Measurements from ENCODE around the gene TRDMT1. TPM values are rescaled to one million over a fixed set of nuclear protein-coding genes. Genes with fewer than 3 reads are reported as not detected.

TRDMT1 gene
- total RNA-seq, 4 donors from 2014 or later = 3.7 to 9.7 (median 7.9) TPM

DNA sequence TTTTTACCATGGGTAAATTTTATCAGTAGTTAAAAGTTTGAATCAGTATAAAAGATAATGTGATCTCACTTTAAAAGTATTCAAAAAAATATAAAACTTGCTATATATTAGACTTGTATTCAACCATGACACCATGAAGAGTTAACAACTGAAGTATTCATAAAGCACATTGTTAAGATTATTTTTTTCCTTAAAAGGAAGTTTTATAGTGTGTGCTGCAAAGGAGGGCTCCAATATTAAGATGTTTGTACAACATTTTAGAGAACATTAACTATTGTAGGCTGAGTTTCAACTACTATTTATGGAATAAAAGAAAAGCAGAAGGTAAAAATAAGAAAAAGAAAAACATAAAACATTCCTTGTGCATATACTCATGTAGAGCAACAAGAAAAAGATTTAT, 47.4 kb downstream of the TRDMT1 start:
- TF ChIP-seq POLR2AphosphoS5 (IDR thresholded peaks at IDR 0.05) = no peak
- no peak for TF ChIP-seq POLR2A (IDR thresholded peaks at IDR 0.05)
- TF ChIP-seq, protein P1, sequence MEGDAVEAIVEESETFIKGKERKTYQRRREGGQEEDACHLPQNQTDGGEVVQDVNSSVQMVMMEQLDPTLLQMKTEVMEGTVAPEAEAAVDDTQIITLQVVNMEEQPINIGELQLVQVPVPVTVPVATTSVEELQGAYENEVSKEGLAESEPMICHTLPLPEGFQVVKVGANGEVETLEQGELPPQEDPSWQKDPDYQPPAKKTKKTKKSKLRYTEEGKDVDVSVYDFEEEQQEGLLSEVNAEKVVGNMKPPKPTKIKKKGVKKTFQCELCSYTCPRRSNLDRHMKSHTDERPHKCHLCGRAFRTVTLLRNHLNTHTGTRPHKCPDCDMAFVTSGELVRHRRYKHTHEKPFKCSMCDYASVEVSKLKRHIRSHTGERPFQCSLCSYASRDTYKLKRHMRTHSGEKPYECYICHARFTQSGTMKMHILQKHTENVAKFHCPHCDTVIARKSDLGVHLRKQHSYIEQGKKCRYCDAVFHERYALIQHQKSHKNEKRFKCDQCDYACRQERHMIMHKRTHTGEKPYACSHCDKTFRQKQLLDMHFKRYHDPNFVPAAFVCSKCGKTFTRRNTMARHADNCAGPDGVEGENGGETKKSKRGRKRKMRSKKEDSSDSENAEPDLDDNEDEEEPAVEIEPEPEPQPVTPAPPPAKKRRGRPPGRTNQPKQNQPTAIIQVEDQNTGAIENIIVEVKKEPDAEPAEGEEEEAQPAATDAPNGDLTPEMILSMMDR (IDR thresholded peaks at IDR 0.05) = no peak
- TF ChIP-seq EP300 (IDR thresholded peaks at IDR 0.05; ENCODE audit: low read depth) = no peak
- Histone ChIP-seq H3K27me3 (no peaks in the 10 kb centered on the region), H3K4me1 (peaks cover 0 to 22% (median 6%) of the 10 kb centered on the region in 4 donors), H3K9me3 (no peaks in the 10 kb centered on the region), H3K27ac (no peak overlapping the region), H3K36me3 (no peaks in the 10 kb centered on the region), H3K4me3 (no peak overlapping the region)
- intact Hi-C loops (cut with DNase I; ENCODE audit: low total_unique reads) (no loop called here), in situ Hi-C loops (cut with MboI; ENCODE audit: low pct_ligation_motif_present in 1 of 4, low pct_unique_long_range_greater_than_20kb in 1 of 4, low sequenced_read_pairs in 3 of 4) (no loop called here)
- DNase-seq = no peak

DNA sequence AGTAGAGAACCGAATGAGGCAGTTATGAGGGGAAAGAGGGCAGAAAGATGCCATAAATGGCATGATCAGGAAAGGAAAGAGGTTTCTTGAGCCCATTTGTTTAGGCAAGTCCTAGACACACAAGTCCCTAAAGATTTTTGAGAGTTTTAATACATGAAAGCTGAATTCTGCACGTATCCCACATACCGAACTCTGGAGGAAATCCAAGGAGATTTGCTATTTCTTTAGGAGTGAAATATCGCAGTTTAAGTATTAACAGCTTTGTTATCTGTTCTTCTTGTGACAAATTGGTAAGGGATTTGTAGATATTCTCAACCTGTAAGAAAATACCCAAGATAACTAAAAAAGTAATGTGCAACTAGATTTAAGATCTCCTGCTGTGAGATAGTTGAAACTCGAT, 48.2 kb downstream of the TRDMT1 start:
- 89 to 94% methylated on average over 5 of the region's 5 CpGs for WGBS, 2 donors (ENCODE audit: low coverage in 1 of 2)
- H3K27ac ChIP-seq = no peak overlapping the region
- no peak for DNase-seq
- H3K4me1 ChIP-seq = peaks cover 0 to 22% (median 6%) of the 10 kb centered on the region in 4 donors
- H3K9me3 ChIP-seq = no peaks in the 10 kb centered on the region
- H3K36me3 ChIP-seq = no peaks in the 10 kb centered on the region
- in situ Hi-C loops (cut with MboI; ENCODE audit: low pct_ligation_motif_present in 1 of 4, low pct_unique_long_range_greater_than_20kb in 1 of 4, low sequenced_read_pairs in 3 of 4) = no loop called here
- no peaks in the 10 kb centered on the region for H3K27me3 ChIP-seq
- TF ChIP-seq, protein P1 (IDR thresholded peaks at IDR 0.05) = no peak
- TF ChIP-seq POLR2A (IDR thresholded peaks at IDR 0.05) (no peak), POLR2AphosphoS5 (IDR thresholded peaks at IDR 0.05) (no peak), EP300 (IDR thresholded peaks at IDR 0.05; ENCODE audit: low read depth) (no peak)
- H3K4me3 ChIP-seq = no peak overlapping the region
- intact Hi-C loops (cut with DNase I; ENCODE audit: low total_unique reads) = no loop called here

DNA sequence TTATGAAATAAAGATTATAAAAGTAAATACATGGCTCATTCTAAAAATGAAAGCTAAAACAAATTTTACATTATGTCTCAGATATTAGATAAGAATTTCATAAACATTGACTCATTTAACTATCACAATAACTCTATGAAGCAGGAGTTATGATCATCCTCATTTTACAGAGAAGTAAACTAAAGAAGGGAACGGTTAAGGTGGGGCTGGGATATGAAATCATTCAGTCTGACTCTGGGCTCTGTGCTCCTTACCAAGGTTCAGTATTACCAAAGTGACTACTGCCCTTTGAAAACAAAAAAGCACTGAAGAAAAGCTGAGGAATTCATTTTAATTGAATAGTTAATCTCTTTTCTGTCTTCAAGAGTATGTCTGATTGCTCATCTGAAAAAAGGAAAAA, 49.8 kb downstream of the TRDMT1 start:
- no peak for DNase-seq
- in situ Hi-C loops (cut with MboI; ENCODE audit: low pct_ligation_motif_present in 1 of 4, low pct_unique_long_range_greater_than_20kb in 1 of 4, low sequenced_read_pairs in 3 of 4) = no loop called here
- no peaks in the 10 kb centered on the region for H3K27me3 ChIP-seq
- no peaks in the 10 kb centered on the region for H3K36me3 ChIP-seq
- H3K4me1 ChIP-seq = peaks cover 0 to 30% (median 6%) of the 10 kb centered on the region in 4 donors
- no peak overlapping the region for H3K4me3 ChIP-seq
- WGBS, 2 donors (ENCODE audit: low coverage in 1 of 2) = 50 to 54% methylated on average over 1 of the region's 1 CpG
- TF ChIP-seq POLR2AphosphoS5 (IDR thresholded peaks at IDR 0.05) (no peak), POLR2A (IDR thresholded peaks at IDR 0.05) (no peak), EP300 (IDR thresholded peaks at IDR 0.05; ENCODE audit: low read depth) (no peak)
- TF ChIP-seq, protein P1 (IDR thresholded peaks at IDR 0.05) = no peak
- H3K27ac ChIP-seq = peak overlapping the region in 2 of 4 donors; percentile 43 to 45
- no peaks in the 10 kb centered on the region for H3K9me3 ChIP-seq
- intact Hi-C loops (cut with DNase I; ENCODE audit: low total_unique reads) = no loop called here

DNA sequence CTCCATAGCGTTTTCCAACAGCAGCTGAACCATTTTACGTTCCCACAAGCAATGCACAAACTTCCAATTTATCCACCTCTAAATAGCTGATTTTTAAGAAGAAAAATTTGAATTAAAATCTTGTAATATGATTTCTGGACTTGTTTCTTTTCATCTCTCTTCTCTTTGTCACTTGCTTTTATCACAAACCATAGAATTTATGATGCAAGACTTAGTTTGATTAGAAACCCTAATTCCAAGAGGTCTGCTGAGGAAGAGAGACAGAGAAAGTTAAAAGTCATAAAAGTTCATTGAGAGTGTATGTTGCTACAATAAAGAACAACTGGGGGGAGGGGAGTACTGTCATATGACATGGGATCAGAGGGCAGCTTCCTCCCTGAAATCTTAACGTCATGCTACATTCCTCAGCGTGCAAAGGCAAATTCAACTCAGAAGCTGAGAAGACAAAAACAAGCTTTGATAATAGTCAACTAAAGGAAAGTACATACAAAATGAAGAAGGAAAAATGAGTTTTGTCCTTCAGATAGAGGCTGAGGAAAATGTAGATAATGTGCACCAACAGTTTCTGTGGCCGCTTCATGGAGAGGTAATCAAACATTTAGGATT, 53.5 kb downstream of the TRDMT1 start:
- intact Hi-C loops (cut with DNase I; ENCODE audit: low total_unique reads) (no loop called here), in situ Hi-C loops (cut with MboI; ENCODE audit: low pct_ligation_motif_present in 1 of 4, low pct_unique_long_range_greater_than_20kb in 1 of 4, low sequenced_read_pairs in 3 of 4) (no loop called here)
- no peak overlapping the region for H3K4me3 ChIP-seq
- H3K9me3 ChIP-seq = no peaks in the 10 kb centered on the region
- no peak overlapping the region for H3K27ac ChIP-seq
- DNase-seq = peak; percentile 13
- H3K27me3 ChIP-seq = no peaks in the 10 kb centered on the region
- 73 to 76% methylated on average over 5 of the region's 5 CpGs for WGBS, 2 donors (ENCODE audit: low coverage in 1 of 2)
- TF ChIP-seq POLR2A (IDR thresholded peaks at IDR 0.05) = no peak
- TF ChIP-seq POLR2AphosphoS5 (IDR thresholded peaks at IDR 0.05) = no peak
- no peak for TF ChIP-seq EP300 (IDR thresholded peaks at IDR 0.05; ENCODE audit: low read depth)
- TF ChIP-seq, protein P1 (IDR thresholded peaks at IDR 0.05) = no peak
- H3K4me1 ChIP-seq = peaks cover 0 to 41% (median 14%) of the 10 kb centered on the region in 4 donors
- no peaks in the 10 kb centered on the region for H3K36me3 ChIP-seq

Measured in transverse colon (tissue), 4 donors.